Stimulated activated CD8-positive, alpha-beta memory T cell treated with anti-CD3 and anti-CD28 coated beads, Interleukin-12 subunit alpha, Interleukin-12 subunit beta, amount 100 ng/mL, for 24 hours (primary cell): ENCODE results near the gene THAP6.
A peak's percentile ranks its signal among the peaks of the same experiment; 100 is the strongest.
"Not testable (repeated sequence)": the region's sequence is repeated elsewhere in the genome, so short reads cannot be mapped to it uniquely, and the experiment has no call there.

Experiments used
- DNase-seq: peaks from one replicate; pipeline ENCODE4 v3.0.0-alpha.2; 2020; ENCODE audit errors: extremely low read depth

The THAP6 gene

GRCh38 chr4:75514131-75514948 is at the start of gene THAP6, which contains the start of gene RCHY1:
Gene THAP6, plus strand, starts transcription at chr4:75514473. Its CDS starts 980 bp downstream, at chr4:75515453.
Gene RCHY1, minus strand, starts transcription at chr4:75514403. Its CDS starts 117 bp downstream, at chr4:75514286.
- DNase-seq: peak; percentile 86

GRCh38 chr4:75469896-75470295 is 44.4 kb upstream of the THAP6 start:
- DNase-seq: no peak

- DNase-seq: no peak
Observed at GRCh38 chr4:75470738-75471137, 43.5 kb upstream of the THAP6 start.

GRCh38 chr4:75477201-75477600 is 37.1 kb upstream of the THAP6 start:
- DNase-seq: no peak

GRCh38 chr4:75484190-75484589 is 30.1 kb upstream of the THAP6 start:
- no peak for DNase-seq

GRCh38 chr4:75490155-75490554 is 24.1 kb upstream of the THAP6 start:
- no peak for DNase-seq

- DNase-seq: no peak
Observed at GRCh38 chr4:75494563-75494962, 19.7 kb upstream of the THAP6 start.

GRCh38 chr4:75495476-75495875 is 18.8 kb upstream of the THAP6 start:
- DNase-seq: no peak

- no peak for DNase-seq
Observed at GRCh38 chr4:75496406-75496805, 17.9 kb upstream of the THAP6 start.

GRCh38 chr4:75497133-75497532 is 17.1 kb upstream of the THAP6 start:
- DNase-seq: no peak

- DNase-seq: no peak
Observed at GRCh38 chr4:75498041-75498440, 16.2 kb upstream of the THAP6 start.

- no peak for DNase-seq
Observed at GRCh38 chr4:75499900-75500299, 14.4 kb upstream of the THAP6 start.

- no peak for DNase-seq
Observed at GRCh38 chr4:75502671-75503070, 11.6 kb upstream of the THAP6 start.

GRCh38 chr4:75505630-75506029 is 8.6 kb upstream of the THAP6 start:
- no peak for DNase-seq

GRCh38 chr4:75509592-75509991 is 4.7 kb upstream of the THAP6 start:
- not testable (repeated sequence) for DNase-seq

GRCh38 chr4:75511841-75512240 is 2.4 kb upstream of the THAP6 start:
- DNase-seq: no peak

- DNase-seq: no peak
Observed at GRCh38 chr4:75512386-75513211, 1.7 kb upstream of the THAP6 start.

- DNase-seq: no peak
Observed at GRCh38 chr4:75513526-75514130, 645 bp upstream of the THAP6 start.

GRCh38 chr4:75514949-75515612 is 808 bp downstream of the THAP6 start:
- DNase-seq: no peak

- DNase-seq: no peak
Observed at GRCh38 chr4:75516144-75516543, 1.9 kb downstream of the THAP6 start.

GRCh38 chr4:75519452-75519851 is 5.2 kb downstream of the THAP6 start:
- not testable (repeated sequence) for DNase-seq

- no peak for DNase-seq
Observed at GRCh38 chr4:75525086-75525485, 10.8 kb downstream of the THAP6 start.
